HepG2 (cell line): ENCODE measurements around the gene TIMP3. TPM values are rescaled to one million over a fixed set of nuclear protein-coding genes. Genes with fewer than 3 reads are reported as not detected.

ENCODE experiments used
- KDM5A ChIP-seq: fragments of 200-600 bp; sonication (generic); IDR thresholded peaks from 2 replicates; pipeline ENCODE4 v1.7.0; 2018; ENCODE audit warnings: antibody characterized with exemption, mild to moderate bottlenecking, low read length, borderline replicate concordance
- MAFK ChIP-seq, 2 experiments: IDR thresholded peaks in 1 of 2; conservative IDR thresholded peaks in 1 of 2; 2 replicates each; pipeline ENCODE4 v1.6.1; 2011; ENCODE audit warnings: improper control_type of control experiment in 2 of 2, low read length in 2 of 2
- MYNN ChIP-seq: sonication (generic); formaldehyde crosslinking; IDR thresholded peaks from 2 replicates; pipeline ENCODE4 v1.4.0; 2020; ENCODE audit warnings: mild to moderate bottlenecking, low read depth, missing genetic modification reagents
- PBX3 ChIP-seq: sonication (generic); formaldehyde crosslinking; IDR thresholded peaks from 2 replicates; pipeline ENCODE4 v1.8.1; 2023; ENCODE audit warnings: missing genetic modification reagents, inconsistent platforms, borderline replicate concordance
- PRDM4 ChIP-seq: sonication (generic); formaldehyde crosslinking; IDR thresholded peaks from 2 replicates; pipeline ENCODE4 v1.9.0; 2021; ENCODE audit warnings: missing genetic modification reagents, borderline replicate concordance
- SALL1 ChIP-seq: sonication (generic); formaldehyde crosslinking; IDR thresholded peaks from 2 replicates; pipeline ENCODE4 v1.8.0; 2022; ENCODE audit warnings: mild to moderate bottlenecking, missing genetic modification reagents
- SIN3B ChIP-seq: fragments of 150-350 bp; IDR thresholded peaks from 2 replicates; pipeline ENCODE4 v1.6.1; 2014; ENCODE audit warnings: low read length
- SP4 ChIP-seq: sonication (generic); formaldehyde crosslinking; IDR thresholded peaks from 2 replicates; pipeline ENCODE4 v1.8.1; 2023; ENCODE audit warnings: mild to moderate bottlenecking, missing genetic modification reagents
- TARDBP ChIP-seq: sonication (generic); formaldehyde crosslinking; IDR thresholded peaks from 2 replicates; pipeline ENCODE4 v1.8.0; 2022; ENCODE audit warnings: mild to moderate bottlenecking, missing genetic modification reagents
- TBP ChIP-seq: sonication (generic); formaldehyde crosslinking; IDR thresholded peaks from 2 replicates; pipeline ENCODE4 v1.5.0; 2020; ENCODE audit warnings: missing genetic modification reagents
- TOPORS ChIP-seq: sonication (generic); formaldehyde crosslinking; IDR thresholded peaks from 2 replicates; pipeline ENCODE4 v1.8.0; 2023; ENCODE audit warnings: mild to moderate bottlenecking, missing genetic modification reagents
- ZBTB42 ChIP-seq: sonication (generic); formaldehyde crosslinking; IDR thresholded peaks from 2 replicates; pipeline ENCODE4 v1.5.0; 2020; ENCODE audit warnings: mild to moderate bottlenecking, missing genetic modification reagents
- ZBTB7B ChIP-seq: sonication (generic); formaldehyde crosslinking; IDR thresholded peaks from 2 replicates; pipeline ENCODE4 v1.4.0; 2020; ENCODE audit warnings: missing genetic modification reagents
- ZFP36 ChIP-seq: fragments of 150-350 bp; IDR thresholded peaks from 2 replicates; pipeline ENCODE4 v1.6.1; 2018; ENCODE audit warnings: borderline replicate concordance, low read length, low read depth; ENCODE audit not compliant: partially characterized antibody
- ZFP41 ChIP-seq: sonication (generic); formaldehyde crosslinking; IDR thresholded peaks from 2 replicates; pipeline ENCODE4 v1.4.0; 2020; ENCODE audit warnings: mild to moderate bottlenecking, missing genetic modification reagents, borderline replicate concordance
- ZMYM4 ChIP-seq: sonication (generic); formaldehyde crosslinking; IDR thresholded peaks from 2 replicates; pipeline ENCODE4 v1.8.1; 2023; ENCODE audit warnings: mild to moderate bottlenecking, missing genetic modification reagents
- ZNF629 ChIP-seq: sonication (generic); formaldehyde crosslinking; conservative IDR thresholded peaks from 2 replicates; pipeline ENCODE4 v1.5.0; 2020; ENCODE audit warnings: missing genetic modification reagents
- ZNF766 ChIP-seq: sonication (generic); formaldehyde crosslinking; IDR thresholded peaks from 2 replicates; pipeline ENCODE4 v1.5.0; 2020; ENCODE audit warnings: missing genetic modification reagents, borderline replicate concordance
- ZSCAN29 ChIP-seq: sonication (generic); formaldehyde crosslinking; conservative IDR thresholded peaks from 2 replicates; pipeline ENCODE4 v1.4.0; 2020; ENCODE audit warnings: mild to moderate bottlenecking, missing genetic modification reagents
- polyA plus RNA-seq, 8 experiments: library from polyadenylated mRNA; depleted of rRNA in 3 of 8; stranded (reverse) in 7 of 8; unstranded in 1 of 8; fragments of >200 nt; fragmentation: Illumina TruSeq in 4 of 8; extraction: Trizol in 4 of 8; gene quantifications; 2 replicates each; pipeline versions ENCODE4 v1.2.1 to v1.2.3, GENCODE V29; 2011 to 2016; ENCODE audit warnings: low read depth in 4 of 8, missing spikeins in 1 of 8, mixed read lengths in 1 of 8; ENCODE audit not compliant: insufficient read depth in 1 of 8
- total RNA-seq, 5 experiments: library from RNA; depleted of rRNA; stranded (reverse); fragments of >200 nt; fragmentation: Illumina TruSeq; extraction: Trizol; gene quantifications; 2 replicates each; pipeline ENCODE4 v1.2.3, GENCODE V29; 2016; ENCODE audit warnings: low read depth in 1 of 5
- TF ChIP-seq, protein P1 (sequence below): sonication (generic); formaldehyde crosslinking; IDR thresholded peaks from 2 replicates; pipeline ENCODE4 v1.5.0; 2020; ENCODE audit warnings: missing genetic modification reagents
- TF ChIP-seq, protein P2 (sequence below): sonication (generic); formaldehyde crosslinking; IDR thresholded peaks from 2 replicates; pipeline ENCODE4 v1.4.0; 2020; ENCODE audit warnings: missing genetic modification reagents
- TF ChIP-seq, protein P3 (sequence below): sonication (generic); formaldehyde crosslinking; IDR thresholded peaks from 2 replicates; pipeline ENCODE4 v1.4.0; 2020; ENCODE audit warnings: missing genetic modification reagents

The TIMP3 gene
- total and polyA plus RNA-seq, 2 of the 13 experiments (the other 11 are each of a cell fraction or from before 2014, with no cell fraction given) = 57.3 to 86.6 TPM

DNA sequence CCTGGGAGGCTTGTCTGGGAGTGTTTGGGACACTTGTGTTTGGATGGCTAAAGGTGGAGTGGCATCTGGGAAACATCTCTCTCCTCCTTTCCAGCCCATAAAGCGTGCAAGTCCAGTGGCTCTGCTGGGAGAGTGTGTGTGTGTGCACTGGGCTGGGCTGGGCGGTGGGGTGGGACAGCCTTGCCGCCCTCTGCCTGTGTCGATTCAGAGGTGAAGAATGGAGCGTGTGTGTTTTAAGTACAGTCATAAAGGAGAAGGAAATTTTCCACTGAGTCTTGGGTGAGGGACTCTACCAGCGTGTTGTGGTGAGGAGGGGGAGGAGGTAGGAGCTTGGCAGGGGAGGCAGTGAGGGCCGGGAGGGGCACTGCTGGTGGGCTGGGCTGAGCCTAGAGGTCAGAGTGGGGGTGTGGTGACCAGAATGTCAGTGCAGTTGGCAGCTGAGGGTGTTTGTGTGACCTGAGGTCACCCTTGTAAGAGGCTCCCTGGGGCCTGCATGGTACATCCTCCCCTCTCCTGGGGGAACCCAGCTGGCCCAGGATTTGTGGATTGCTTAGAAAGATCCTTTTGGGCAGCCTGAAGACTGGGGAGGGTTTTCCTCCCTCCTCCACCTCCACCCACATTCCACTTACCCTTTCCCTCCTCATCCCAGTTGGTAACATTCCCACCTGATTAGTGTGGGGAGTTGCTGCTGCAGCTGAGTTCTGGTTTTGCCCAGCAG lies 1.7 kb downstream of the TIMP3 start (continued):
- TF ChIP-seq PBX3 (CRISPR knock-in tag) = no peak
- TF ChIP-seq, protein P1, sequence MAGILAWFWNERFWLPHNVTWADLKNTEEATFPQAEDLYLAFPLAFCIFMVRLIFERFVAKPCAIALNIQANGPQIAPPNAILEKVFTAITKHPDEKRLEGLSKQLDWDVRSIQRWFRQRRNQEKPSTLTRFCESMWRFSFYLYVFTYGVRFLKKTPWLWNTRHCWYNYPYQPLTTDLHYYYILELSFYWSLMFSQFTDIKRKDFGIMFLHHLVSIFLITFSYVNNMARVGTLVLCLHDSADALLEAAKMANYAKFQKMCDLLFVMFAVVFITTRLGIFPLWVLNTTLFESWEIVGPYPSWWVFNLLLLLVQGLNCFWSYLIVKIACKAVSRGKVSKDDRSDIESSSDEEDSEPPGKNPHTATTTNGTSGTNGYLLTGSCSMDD (CRISPR knock-in tag) = no peak
- no peak for TF ChIP-seq ZBTB7B (CRISPR knock-in tag)
- TF ChIP-seq TBP = no peak
- TF ChIP-seq ZFP36 = no peak
- TF ChIP-seq, protein P2, sequence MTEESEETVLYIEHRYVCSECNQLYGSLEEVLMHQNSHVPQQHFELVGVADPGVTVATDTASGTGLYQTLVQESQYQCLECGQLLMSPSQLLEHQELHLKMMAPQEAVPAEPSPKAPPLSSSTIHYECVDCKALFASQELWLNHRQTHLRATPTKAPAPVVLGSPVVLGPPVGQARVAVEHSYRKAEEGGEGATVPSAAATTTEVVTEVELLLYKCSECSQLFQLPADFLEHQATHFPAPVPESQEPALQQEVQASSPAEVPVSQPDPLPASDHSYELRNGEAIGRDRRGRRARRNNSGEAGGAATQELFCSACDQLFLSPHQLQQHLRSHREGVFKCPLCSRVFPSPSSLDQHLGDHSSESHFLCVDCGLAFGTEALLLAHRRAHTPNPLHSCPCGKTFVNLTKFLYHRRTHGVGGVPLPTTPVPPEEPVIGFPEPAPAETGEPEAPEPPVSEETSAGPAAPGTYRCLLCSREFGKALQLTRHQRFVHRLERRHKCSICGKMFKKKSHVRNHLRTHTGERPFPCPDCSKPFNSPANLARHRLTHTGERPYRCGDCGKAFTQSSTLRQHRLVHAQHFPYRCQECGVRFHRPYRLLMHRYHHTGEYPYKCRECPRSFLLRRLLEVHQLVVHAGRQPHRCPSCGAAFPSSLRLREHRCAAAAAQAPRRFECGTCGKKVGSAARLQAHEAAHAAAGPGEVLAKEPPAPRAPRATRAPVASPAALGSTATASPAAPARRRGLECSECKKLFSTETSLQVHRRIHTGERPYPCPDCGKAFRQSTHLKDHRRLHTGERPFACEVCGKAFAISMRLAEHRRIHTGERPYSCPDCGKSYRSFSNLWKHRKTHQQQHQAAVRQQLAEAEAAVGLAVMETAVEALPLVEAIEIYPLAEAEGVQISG (CRISPR knock-in tag) = no peak
- no peak for TF ChIP-seq MYNN (CRISPR knock-in tag)
- no peak for TF ChIP-seq ZFP41 (CRISPR knock-in tag)
- TF ChIP-seq ZNF766 = no peak
- TF ChIP-seq ZBTB42 = no peak
- no peak for TF ChIP-seq SP4 (CRISPR knock-in tag)
- no peak for TF ChIP-seq SIN3B
- no peak for TF ChIP-seq KDM5A
- peak; percentile 38 for TF ChIP-seq SALL1 (CRISPR knock-in tag)
- no peak for TF ChIP-seq ZMYM4 (CRISPR knock-in tag)
- TF ChIP-seq PRDM4 (CRISPR knock-in tag) = no peak
- no peak for TF ChIP-seq ZSCAN29
- TF ChIP-seq MAFK (conservative IDR thresholded peaks at IDR 0.05 in 1 of 2, IDR thresholded peaks at IDR 0.05 in 1 of 2; ENCODE audit: low read length in 2 of 2) = no peak
- TF ChIP-seq, protein P3, sequence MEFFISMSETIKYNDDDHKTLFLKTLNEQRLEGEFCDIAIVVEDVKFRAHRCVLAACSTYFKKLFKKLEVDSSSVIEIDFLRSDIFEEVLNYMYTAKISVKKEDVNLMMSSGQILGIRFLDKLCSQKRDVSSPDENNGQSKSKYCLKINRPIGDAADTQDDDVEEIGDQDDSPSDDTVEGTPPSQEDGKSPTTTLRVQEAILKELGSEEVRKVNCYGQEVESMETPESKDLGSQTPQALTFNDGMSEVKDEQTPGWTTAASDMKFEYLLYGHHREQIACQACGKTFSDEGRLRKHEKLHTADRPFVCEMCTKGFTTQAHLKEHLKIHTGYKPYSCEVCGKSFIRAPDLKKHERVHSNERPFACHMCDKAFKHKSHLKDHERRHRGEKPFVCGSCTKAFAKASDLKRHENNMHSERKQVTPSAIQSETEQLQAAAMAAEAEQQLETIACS = no peak
- no peak for TF ChIP-seq ZNF629
- no peak for TF ChIP-seq TOPORS (CRISPR knock-in tag)
- 0 out of 2 replicates have a peak, but pooled peaks have one; percentile 47 for TF ChIP-seq TARDBP
